Measurements from ENCODE around the gene LMO4.
A peak's percentile ranks its signal among the peaks of the same experiment; 100 is the strongest.

GRCh38 chr1:87327376-87328271, 1.1 kb upstream of the LMO4 start:
- TF ChIP-seq ZNF224 (CRISPR knock-in tag; IDR thresholded peaks at IDR 0.05) (no peak), HIC2 (CRISPR knock-in tag; IDR thresholded peaks at IDR 0.05; ENCODE audit: low read depth) (no peak), ZMYM4 (CRISPR knock-in tag; IDR thresholded peaks at IDR 0.05) (no peak), MAFK (conservative IDR thresholded peaks at IDR 0.05 in 1 of 2, IDR thresholded peaks at IDR 0.05 in 1 of 2; ENCODE audit: low read length in 2 of 2) (peak in 1 of 2 experiments; percentile 11; a peak in 1 of 4 replicates), HNF4A (CRISPR knock-in tag; IDR thresholded peaks at IDR 0.05) (no peak), HOXA7 (CRISPR knock-in tag; IDR thresholded peaks at IDR 0.05) (no peak), ZFP62 (CRISPR knock-in tag; IDR thresholded peaks at IDR 0.05) (no peak), CTCF (CRISPR knock-in tag; IDR thresholded peaks at IDR 0.05) (no peak)
